Measurements from ENCODE around the gene CSF1. TPM values are rescaled to one million over a fixed set of nuclear protein-coding genes. Genes with fewer than 3 reads are reported as not detected.
"Not testable (repeated sequence)": the region's sequence is repeated elsewhere in the genome, so short reads cannot be mapped to it uniquely, and the experiment has no call there.

Gene CSF1
- total RNA-seq, 1 donor from 2014 or later = 13.9 TPM

GRCh38 chr1:109914587-109915240, 4.1 kb downstream of the CSF1 start:
- Histone ChIP-seq H3K4me3 (peak overlapping the region; percentile 96), H3K4me1 (peaks cover 83% of the 10 kb centered on the region), H3K36me3 (peaks cover 52% of the 10 kb centered on the region), H3K27ac (replicated peaks) (peak overlapping the region; percentile 93), H3K27me3 (ENCODE audit: low read depth) (no peaks in the 10 kb centered on the region), H3K9me3 (replicated peaks) (no peaks in the 10 kb centered on the region)
- TF ChIP-seq, protein P1, sequence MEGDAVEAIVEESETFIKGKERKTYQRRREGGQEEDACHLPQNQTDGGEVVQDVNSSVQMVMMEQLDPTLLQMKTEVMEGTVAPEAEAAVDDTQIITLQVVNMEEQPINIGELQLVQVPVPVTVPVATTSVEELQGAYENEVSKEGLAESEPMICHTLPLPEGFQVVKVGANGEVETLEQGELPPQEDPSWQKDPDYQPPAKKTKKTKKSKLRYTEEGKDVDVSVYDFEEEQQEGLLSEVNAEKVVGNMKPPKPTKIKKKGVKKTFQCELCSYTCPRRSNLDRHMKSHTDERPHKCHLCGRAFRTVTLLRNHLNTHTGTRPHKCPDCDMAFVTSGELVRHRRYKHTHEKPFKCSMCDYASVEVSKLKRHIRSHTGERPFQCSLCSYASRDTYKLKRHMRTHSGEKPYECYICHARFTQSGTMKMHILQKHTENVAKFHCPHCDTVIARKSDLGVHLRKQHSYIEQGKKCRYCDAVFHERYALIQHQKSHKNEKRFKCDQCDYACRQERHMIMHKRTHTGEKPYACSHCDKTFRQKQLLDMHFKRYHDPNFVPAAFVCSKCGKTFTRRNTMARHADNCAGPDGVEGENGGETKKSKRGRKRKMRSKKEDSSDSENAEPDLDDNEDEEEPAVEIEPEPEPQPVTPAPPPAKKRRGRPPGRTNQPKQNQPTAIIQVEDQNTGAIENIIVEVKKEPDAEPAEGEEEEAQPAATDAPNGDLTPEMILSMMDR (IDR thresholded peaks at IDR 0.05; ENCODE audit: borderline replicate concordance) = no peak
- intact Hi-C loops (cut with micrococcal nuclease) = loop anchor here (10.0 kb wide), 2 partner anchors 60 to 100 kb away; no protein-coding TSS in a partner anchor
- no peak for DNase-seq

DNA sequence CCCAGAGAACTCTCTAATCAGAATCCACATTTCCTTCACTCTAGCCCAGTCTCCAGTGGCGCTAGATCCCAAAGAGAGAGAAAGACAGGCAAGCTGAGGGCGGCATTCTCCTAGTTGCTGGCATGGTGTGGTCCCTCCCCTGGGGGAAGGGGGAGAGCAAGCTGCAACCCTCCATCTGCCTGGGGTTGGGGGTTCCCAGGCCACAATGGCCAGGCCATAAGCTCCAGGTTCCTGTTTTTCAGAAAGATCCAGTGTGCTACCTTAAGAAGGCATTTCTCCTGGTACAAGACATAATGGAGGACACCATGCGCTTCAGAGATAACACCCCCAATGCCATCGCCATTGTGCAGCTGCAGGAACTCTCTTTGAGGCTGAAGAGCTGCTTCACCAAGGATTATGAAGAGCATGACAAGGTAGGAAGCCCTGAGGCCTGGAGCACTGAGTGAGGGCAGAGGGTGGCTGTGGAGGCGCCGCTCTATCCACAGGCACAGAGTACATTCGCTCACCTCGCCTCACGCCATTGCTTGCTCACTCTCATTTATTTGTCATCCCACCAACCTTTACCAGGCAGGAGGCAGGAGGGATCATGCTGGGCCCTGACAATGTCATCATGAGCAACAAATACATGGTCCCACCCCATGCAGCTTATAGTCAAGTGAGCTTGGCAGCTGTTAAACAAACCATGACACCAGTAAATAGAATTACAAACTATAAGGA, 6.6 kb downstream of the CSF1 start:
- Histone ChIP-seq H3K36me3 (peaks cover 77% of the 10 kb centered on the region), H3K27ac (replicated peaks) (no peak overlapping the region), H3K27me3 (ENCODE audit: low read depth) (no peaks in the 10 kb centered on the region), H3K9me3 (replicated peaks) (no peaks in the 10 kb centered on the region), H3K4me1 (peaks cover 67% of the 10 kb centered on the region), H3K4me3 (no peak overlapping the region)
- intact Hi-C loops (cut with micrococcal nuclease) = loop anchor here (10.0 kb wide), 2 partner anchors 58 to 102 kb away; no protein-coding TSS in a partner anchor
- no peak for DNase-seq
- TF ChIP-seq, protein P1 (IDR thresholded peaks at IDR 0.05; ENCODE audit: borderline replicate concordance) = no peak

DNA sequence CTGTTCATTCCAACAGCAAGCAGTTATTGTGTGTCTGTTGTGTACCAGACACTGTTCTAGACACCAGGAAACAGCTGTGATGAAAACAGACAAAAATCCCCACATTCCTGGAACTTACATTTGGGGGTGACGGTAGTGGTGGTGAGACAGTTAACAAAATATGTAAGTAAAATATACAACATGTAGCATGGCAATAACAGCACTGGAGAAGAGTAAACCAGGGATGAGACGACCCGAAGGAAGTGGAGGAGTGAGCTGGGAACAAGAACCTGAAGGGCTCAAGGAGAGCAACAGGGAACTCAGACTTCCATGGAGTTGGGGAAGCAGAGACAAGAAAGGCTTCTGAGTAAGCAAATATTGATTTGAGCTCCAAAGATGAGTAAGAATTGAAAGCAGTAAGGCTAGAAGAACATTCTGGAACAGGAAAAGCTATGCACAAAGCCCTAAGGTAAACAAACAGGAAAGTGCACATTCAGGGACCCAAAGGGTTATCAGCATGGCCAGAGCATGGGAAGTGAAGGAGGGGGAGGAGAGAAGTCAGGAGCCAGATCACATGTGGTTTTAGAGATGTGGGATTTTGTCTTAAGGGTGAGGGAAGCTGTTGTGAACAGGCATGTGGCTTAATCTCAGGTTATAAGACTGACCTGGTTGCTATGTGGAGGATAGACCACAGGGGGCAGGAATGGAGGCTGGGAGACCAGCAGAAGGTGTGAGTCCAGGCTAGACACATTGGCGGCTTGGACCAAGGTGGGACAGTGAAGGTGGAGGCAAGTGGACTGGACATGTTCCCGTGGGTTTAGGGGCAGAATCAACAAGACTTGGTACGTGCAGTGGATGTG, 7.3 kb downstream of the CSF1 start:
- intact Hi-C loops (cut with micrococcal nuclease) = loop anchor here (10.0 kb wide), 2 partner anchors 57 to 103 kb away; no protein-coding TSS in a partner anchor
- peaks cover 59% of the 10 kb centered on the region for H3K4me1 ChIP-seq
- peaks cover 85% of the 10 kb centered on the region for H3K36me3 ChIP-seq

DNA sequence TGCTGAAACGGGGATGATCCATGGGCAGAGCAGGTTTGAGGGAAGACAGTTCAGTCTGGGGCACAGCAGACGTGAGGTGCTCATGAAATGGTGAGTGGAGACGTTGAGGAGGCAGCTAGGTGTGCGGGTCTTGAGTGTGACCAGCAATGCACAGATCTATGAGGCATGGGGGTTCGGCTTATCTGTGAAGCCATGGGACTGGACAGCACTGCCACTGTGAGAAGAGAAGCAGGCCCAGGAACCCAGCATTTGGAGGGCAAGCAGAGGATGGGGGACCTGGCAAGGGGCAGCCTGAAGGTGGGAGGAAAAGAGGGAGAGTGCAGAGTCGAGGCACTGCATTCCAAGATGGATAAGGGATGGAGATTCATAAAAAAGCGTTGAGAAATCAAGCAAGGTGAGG, 8.0 kb downstream of the CSF1 start:
- Histone ChIP-seq H3K4me1 (peaks cover 52% of the 10 kb centered on the region), H3K36me3 (peaks cover 92% of the 10 kb centered on the region), H3K9me3 (replicated peaks) (no peaks in the 10 kb centered on the region), H3K4me3 (no peak overlapping the region), H3K27me3 (ENCODE audit: low read depth) (no peaks in the 10 kb centered on the region), H3K27ac (replicated peaks) (no peak overlapping the region)
- no peak for DNase-seq
- TF ChIP-seq, protein P1 (IDR thresholded peaks at IDR 0.05; ENCODE audit: borderline replicate concordance) = no peak
- intact Hi-C loops (cut with micrococcal nuclease) = loop anchor here (10.0 kb wide), 2 partner anchors 56 to 104 kb away; no protein-coding TSS in a partner anchor

More for the DNA sequence above, 7.3 kb downstream of the CSF1 start:
- no peaks in the 10 kb centered on the region for H3K9me3 ChIP-seq (replicated peaks)
- DNase-seq = no peak
- TF ChIP-seq, protein P1 (IDR thresholded peaks at IDR 0.05; ENCODE audit: borderline replicate concordance) = no peak
- H3K4me3 ChIP-seq = no peak overlapping the region
- H3K27ac ChIP-seq (replicated peaks) = peak overlapping the region; percentile 1
- H3K27me3 ChIP-seq (ENCODE audit: low read depth) = no peaks in the 10 kb centered on the region

DNA sequence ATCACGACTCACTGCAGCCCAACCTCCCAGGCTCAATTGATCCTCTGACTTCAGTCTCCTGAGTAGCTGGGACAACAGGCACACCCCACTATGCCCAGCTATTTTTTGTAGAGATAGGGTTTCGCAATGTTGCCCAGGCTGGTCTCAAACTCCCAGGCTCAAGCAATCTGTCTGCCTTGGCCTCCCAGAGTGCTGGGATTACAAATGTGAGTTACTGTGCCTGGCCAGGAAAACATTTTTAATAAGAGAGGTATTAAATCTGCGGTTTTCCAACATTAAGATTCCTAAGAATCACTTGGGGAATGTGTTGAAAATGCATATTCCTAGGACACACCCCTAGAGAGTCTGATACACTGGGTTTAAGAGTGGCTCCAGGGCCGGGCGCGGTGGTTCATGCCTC, 8.7 kb downstream of the CSF1 start:
- H3K27me3 ChIP-seq (ENCODE audit: low read depth) = no peaks in the 10 kb centered on the region
- intact Hi-C loops (cut with micrococcal nuclease) = loop anchor here (10.0 kb wide), 2 partner anchors 55 to 105 kb away; no protein-coding TSS in a partner anchor
- no peak overlapping the region for H3K27ac ChIP-seq (replicated peaks)
- H3K36me3 ChIP-seq = peaks cover 98% of the 10 kb centered on the region
- H3K4me1 ChIP-seq = peaks cover 46% of the 10 kb centered on the region
- no peaks in the 10 kb centered on the region for H3K9me3 ChIP-seq (replicated peaks)
- DNase-seq = no peak
- TF ChIP-seq, protein P1 (IDR thresholded peaks at IDR 0.05; ENCODE audit: borderline replicate concordance) = no peak
- H3K4me3 ChIP-seq = no peak overlapping the region

DNA sequence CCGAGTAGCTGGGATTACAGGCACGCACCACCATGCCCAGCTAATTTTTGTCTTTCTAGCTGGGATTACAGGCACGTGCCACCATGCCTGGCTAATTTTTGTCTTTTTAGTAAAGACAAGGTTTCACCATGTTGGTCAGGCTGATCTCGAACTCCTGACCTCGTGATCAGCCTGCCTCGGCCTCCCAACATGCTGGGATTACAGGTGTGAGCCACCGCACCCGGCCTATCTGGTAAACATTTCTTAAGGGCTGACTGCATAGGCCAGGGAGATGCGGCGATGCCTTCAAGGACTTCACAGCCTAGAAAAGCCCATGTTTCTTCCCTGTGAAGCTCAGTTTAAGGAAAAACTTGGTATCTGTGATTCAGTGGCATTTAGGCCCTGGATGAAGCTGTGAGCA, 9.7 kb downstream of the CSF1 start:
- H3K27me3 ChIP-seq (ENCODE audit: low read depth); H3K9me3 ChIP-seq (replicated peaks); intact Hi-C loops (cut with micrococcal nuclease); H3K27ac ChIP-seq (replicated peaks); DNase-seq; H3K4me3 ChIP-seq: not testable (repeated sequence)
- H3K4me1 ChIP-seq = peaks cover 35% of the 10 kb centered on the region
- H3K36me3 ChIP-seq = peaks cover 100% of the 10 kb centered on the region
